ENCODE measurements around the gene SNAI3. TPM values are rescaled to one million over a fixed set of nuclear protein-coding genes. Genes with fewer than 3 reads are reported as not detected.

The SNAI3 gene
- total and polyA plus RNA-seq, 9 of the 15 experiments (the other 6 are each of a cell fraction or from before 2014, with no cell fraction given) = 0.04 to 4.1 (median 0.80) TPM; not detected in 1

DNA sequence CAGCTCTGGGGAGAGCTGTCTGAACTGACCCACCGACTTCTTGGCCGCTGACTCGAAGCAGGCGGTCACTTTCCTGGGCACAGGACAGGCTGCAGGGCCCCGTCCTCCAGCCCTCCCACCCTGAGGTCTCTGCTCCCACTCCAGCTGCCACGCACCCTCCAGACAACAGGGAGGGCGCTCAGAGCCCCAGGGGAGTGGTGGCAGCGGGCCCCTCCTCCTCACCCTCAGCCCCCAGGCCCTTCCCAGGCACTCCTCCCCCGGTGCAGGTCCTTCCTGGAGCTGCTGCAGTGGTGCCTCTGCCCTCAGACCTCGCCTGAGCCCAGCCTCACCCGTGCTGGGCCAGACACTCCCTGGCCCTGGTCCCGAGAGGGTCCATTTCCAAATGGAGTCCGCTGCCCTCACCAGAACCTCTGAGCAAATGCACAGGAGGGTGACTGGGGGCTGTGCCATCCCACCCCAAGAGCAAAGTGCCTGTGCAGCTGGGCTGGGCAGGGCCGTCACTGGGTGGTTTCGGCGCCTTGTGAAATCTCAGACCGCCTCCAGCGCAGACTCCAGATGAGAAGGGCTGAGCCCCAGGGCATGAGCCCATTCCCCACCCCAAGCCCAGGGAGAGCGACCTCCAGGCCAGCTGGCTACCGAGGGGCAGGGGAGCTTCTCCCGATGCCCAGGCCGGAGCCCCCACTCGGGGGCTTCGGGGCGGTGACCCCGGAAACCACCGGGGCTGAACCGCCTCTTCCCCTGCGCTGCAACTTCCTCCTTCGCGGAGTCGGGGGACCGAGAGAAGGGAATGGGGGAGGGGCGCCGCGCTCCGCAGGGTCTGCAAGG is 36.2 kb downstream of the SNAI3 start (continued):
- TF ChIP-seq, protein P1, sequence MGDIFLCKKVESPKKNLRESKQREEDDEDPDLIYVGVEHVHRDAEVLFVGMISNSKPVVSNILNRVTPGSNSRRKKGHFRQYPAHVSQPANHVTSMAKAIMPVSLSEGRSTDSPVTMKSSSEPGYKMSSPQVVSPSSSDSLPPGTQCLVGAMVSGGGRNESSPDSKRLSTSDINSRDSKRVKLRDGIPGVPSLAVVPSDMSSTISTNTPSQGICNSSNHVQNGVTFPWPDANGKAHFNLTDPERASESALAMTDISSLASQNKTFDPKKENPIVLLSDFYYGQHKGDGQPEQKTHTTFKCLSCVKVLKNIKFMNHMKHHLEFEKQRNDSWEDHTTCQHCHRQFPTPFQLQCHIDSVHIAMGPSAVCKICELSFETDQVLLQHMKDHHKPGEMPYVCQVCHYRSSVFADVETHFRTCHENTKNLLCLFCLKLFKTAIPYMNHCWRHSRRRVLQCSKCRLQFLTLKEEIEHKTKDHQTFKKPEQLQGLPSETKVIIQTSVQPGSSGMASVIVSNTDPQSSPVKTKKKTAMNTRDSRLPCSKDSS (IDR thresholded peaks at IDR 0.05; ENCODE audit: low read depth, partially characterized antibody) = no peak
- no peak for TF ChIP-seq SAFB (IDR thresholded peaks at IDR 0.05; ENCODE audit: borderline replicate concordance, low read depth, low read length)
- 0 out of 2 replicates have a peak, but pooled peaks have one; percentile 55 for TF ChIP-seq TGIF2 (CRISPR knock-in tag; IDR thresholded peaks at IDR 0.05)
- 0 out of 2 replicates have a peak, but pooled peaks have one; percentile 12 for TF ChIP-seq RB1 (IDR thresholded peaks at IDR 0.05; ENCODE audit: low read depth)
- peak; percentile 83; the same call in 1 of the 2 replicates for TF ChIP-seq ZNF12 (CRISPR knock-in tag; IDR thresholded peaks at IDR 0.05)
- no peak for TF ChIP-seq NR2C1 (IDR thresholded peaks at IDR 0.05)
- no peak for TF ChIP-seq NR2C1 (tag; IDR thresholded peaks at IDR 0.05)
- 0 out of 2 replicates have a peak, but pooled peaks have one; percentile 6 for TF ChIP-seq GABPB1 (CRISPR knock-in tag; IDR thresholded peaks at IDR 0.05)
- peak; percentile 48 for TF ChIP-seq HMGN3 (IDR thresholded peaks at IDR 0.05; ENCODE audit: borderline replicate concordance, extremely low read depth, insufficient read length, low read depth, low read length)
- TF ChIP-seq ZNF561 (CRISPR knock-in tag; conservative IDR thresholded peaks at IDR 0.05) = no peak
- TF ChIP-seq, protein P2, sequence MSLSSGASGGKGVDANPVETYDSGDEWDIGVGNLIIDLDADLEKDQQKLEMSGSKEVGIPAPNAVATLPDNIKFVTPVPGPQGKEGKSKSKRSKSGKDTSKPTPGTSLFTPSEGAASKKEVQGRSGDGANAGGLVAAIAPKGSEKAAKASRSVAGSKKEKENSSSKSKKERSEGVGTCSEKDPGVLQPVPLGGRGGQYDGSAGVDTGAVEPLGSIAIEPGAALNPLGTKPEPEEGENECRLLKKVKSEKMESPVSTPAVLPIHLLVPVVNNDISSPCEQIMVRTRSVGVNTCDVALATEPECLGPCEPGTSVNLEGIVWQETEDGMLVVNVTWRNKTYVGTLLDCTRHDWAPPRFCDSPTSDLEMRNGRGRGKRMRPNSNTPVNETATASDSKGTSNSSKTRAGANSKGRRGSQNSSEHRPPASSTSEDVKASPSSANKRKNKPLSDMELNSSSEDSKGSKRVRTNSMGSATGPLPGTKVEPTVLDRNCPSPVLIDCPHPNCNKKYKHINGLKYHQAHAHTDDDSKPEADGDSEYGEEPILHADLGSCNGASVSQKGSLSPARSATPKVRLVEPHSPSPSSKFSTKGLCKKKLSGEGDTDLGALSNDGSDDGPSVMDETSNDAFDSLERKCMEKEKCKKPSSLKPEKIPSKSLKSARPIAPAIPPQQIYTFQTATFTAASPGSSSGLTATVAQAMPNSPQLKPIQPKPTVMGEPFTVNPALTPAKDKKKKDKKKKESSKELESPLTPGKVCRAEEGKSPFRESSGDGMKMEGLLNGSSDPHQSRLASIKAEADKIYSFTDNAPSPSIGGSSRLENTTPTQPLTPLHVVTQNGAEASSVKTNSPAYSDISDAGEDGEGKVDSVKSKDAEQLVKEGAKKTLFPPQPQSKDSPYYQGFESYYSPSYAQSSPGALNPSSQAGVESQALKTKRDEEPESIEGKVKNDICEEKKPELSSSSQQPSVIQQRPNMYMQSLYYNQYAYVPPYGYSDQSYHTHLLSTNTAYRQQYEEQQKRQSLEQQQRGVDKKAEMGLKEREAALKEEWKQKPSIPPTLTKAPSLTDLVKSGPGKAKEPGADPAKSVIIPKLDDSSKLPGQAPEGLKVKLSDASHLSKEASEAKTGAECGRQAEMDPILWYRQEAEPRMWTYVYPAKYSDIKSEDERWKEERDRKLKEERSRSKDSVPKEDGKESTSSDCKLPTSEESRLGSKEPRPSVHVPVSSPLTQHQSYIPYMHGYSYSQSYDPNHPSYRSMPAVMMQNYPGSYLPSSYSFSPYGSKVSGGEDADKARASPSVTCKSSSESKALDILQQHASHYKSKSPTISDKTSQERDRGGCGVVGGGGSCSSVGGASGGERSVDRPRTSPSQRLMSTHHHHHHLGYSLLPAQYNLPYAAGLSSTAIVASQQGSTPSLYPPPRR (CRISPR knock-in tag; IDR thresholded peaks at IDR 0.05; ENCODE audit: borderline replicate concordance) = 0 out of 2 replicates have a peak, but pooled peaks have one; percentile 52
- TF ChIP-seq SP2 (IDR thresholded peaks at IDR 0.05; ENCODE audit: extremely low read depth, low read depth, low read length, poor library complexity, severe bottlenecking) = no peak
- TF ChIP-seq, protein P3, sequence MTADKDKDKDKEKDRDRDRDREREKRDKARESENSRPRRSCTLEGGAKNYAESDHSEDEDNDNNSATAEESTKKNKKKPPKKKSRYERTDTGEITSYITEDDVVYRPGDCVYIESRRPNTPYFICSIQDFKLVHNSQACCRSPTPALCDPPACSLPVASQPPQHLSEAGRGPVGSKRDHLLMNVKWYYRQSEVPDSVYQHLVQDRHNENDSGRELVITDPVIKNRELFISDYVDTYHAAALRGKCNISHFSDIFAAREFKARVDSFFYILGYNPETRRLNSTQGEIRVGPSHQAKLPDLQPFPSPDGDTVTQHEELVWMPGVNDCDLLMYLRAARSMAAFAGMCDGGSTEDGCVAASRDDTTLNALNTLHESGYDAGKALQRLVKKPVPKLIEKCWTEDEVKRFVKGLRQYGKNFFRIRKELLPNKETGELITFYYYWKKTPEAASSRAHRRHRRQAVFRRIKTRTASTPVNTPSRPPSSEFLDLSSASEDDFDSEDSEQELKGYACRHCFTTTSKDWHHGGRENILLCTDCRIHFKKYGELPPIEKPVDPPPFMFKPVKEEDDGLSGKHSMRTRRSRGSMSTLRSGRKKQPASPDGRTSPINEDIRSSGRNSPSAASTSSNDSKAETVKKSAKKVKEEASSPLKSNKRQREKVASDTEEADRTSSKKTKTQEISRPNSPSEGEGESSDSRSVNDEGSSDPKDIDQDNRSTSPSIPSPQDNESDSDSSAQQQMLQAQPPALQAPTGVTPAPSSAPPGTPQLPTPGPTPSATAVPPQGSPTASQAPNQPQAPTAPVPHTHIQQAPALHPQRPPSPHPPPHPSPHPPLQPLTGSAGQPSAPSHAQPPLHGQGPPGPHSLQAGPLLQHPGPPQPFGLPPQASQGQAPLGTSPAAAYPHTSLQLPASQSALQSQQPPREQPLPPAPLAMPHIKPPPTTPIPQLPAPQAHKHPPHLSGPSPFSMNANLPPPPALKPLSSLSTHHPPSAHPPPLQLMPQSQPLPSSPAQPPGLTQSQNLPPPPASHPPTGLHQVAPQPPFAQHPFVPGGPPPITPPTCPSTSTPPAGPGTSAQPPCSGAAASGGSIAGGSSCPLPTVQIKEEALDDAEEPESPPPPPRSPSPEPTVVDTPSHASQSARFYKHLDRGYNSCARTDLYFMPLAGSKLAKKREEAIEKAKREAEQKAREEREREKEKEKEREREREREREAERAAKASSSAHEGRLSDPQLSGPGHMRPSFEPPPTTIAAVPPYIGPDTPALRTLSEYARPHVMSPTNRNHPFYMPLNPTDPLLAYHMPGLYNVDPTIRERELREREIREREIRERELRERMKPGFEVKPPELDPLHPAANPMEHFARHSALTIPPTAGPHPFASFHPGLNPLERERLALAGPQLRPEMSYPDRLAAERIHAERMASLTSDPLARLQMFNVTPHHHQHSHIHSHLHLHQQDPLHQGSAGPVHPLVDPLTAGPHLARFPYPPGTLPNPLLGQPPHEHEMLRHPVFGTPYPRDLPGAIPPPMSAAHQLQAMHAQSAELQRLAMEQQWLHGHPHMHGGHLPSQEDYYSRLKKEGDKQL (CRISPR knock-in tag; IDR thresholded peaks at IDR 0.05; ENCODE audit: borderline replicate concordance) = peak; percentile 38; the same call in 1 of the 2 replicates

Measured in K562 (cell line).